GM19397 (cell line): ENCODE measurements around the gene XPO1.

Experiments used
- ATAC-seq: cut with Tn5 transposase; IDR thresholded peaks from one replicate; pipeline ENCODE4 v1.9.1; 2021; ENCODE audit warnings: mild to moderate bottlenecking, moderate library complexity; ENCODE audit not compliant: unreplicated experiment

Gene XPO1

DNA sequence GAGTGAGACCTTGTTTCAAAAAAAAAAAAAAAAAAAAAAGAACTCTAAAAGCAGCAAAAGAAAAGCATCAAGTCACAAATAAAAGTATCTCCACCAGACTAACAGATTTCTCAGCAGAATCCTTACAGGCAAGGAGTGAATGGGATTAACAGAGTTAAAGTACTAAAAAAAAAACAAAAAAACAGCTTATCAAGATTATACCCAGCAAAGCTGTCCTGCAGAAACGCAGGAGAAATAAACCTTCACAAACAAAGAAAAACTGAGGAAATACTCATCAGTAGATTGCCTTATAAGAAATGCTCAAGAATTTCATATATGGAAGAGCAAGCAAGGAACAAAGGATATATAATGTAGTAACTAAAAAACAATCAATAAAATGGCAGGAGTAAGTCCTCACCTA is 102.9 kb downstream of the XPO1 start:
- ATAC-seq: no peak

DNA sequence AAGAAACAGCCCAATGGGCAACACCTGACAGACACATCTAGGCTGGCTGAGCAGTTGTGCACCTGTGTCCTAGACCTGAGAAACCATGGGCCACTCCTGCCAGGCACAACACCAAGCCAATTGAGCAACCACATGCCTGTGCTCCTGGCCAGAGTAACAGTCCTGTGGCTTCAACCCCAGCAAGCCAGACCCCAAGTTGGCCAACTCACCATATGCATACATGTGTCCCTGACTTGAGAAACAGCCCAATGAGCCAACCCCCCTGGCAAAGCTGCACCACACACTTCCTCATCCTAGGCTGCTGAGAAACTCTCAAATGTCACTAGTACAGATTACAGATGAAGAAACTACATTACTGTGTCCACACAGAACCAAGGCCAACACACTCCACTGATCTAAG is 103.8 kb downstream of the XPO1 start:
- ATAC-seq: no peak

DNA sequence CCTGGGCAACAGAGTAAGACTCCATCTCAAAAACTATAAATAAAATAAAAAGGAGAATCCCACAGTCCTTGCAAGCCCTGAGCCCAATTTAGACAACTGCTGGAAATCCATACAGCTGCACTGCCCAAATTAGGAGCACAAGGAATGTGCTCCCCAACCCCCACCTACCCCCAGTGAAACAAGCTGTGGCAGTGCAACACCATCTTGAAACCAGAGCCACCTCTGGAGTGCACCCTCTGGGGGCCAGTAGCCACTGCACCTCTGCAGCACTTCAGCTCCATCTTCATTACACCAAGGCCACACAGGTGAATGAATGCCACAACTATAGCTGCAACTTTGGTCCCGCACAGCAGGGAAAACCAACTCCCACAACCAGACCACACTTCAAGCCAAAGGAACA is 104.5 kb downstream of the XPO1 start:
- ATAC-seq: no peak

DNA sequence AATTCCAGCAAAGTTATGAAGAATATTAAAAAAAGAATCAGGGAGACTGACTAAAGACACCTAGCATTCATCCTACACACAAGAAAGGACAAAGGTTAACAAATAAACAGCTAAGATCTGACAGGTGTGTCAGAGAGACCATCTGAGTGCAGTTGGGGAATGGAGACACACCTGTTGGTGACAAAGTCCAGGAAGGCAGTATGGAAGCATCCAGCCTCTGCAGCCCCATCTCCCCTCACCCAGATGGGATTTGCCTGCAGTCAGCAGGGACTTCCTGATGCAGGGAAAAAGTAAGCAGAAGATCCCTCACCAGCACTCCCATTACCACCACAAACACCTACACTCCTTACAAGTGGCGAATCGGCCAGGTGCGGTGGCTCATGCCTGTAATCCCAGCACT is 105.2 kb downstream of the XPO1 start:
- no peak for ATAC-seq

DNA sequence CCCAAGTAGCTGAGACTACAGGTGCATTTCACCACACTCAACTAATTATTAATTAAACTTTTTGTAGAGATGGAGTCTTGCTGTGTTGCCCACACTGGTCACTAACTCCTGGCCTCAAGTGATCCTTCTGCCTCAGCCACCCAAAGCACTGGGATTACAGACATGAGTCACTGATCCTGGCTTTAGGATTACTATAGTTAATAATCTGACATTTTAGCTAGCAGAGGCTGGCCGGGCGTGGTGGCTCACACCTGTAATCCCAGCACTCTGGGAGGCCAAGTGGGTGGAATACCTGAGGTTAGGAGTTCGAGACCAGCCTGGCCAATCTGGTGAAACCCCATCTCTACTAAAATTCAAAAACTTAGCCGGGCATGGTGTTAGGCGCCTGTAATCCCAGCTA is 106.8 kb downstream of the XPO1 start:
- no peak for ATAC-seq
